ENCODE data around the gene RIC8B.

GRCh38 chr12:106764220-106764619 lies 10.3 kb upstream of the RIC8B start:
- no peak for TF ChIP-seq CTCF (IDR thresholded peaks at IDR 0.05; ENCODE audit: borderline replicate concordance, extremely low read depth, low read length, poor library complexity, severe bottlenecking)
- no peak for TF ChIP-seq EZH2 (IDR thresholded peaks at IDR 0.05; ENCODE audit: borderline replicate concordance, low read depth, low read length, severe bottlenecking)
